ENCODE measurements around the gene CTSF. TPM values are rescaled to one million over a fixed set of nuclear protein-coding genes. Genes with fewer than 3 reads are reported as not detected.

The CTSF gene
- total RNA-seq, 1 donor from 2014 or later: not detected

DNA sequence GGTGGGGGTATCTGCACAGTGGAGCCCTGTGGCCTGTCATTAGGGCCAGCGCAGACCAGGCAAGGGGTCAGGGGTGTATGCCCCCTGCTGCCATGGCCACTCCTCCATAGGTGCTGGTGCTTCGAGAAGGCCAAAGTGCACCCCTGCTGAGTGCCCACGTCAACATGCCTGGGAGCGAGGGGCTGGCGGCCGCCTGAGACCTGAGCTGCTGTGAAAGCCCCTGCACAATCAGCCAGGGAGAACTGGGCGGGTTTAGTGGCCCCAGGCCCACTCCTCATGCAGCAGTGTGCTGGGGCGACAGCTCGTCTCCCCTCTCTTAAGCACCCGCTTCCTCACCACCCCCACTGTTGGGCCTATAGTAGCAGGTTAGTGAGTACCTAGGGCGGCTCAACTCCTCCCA is 36.6 kb downstream of the CTSF start:
- no peak for DNase-seq (ENCODE audit: low spot score in 2 of 2, unreplicated experiment in 2 of 2)
- Mint-ChIP-seq H3K9me3 (no peaks in the 10 kb centered on the region), H3K36me3 (peaks cover 15% of the 10 kb centered on the region), H3K27me3 (ENCODE audit: low read depth) (no peaks in the 10 kb centered on the region), H3K27ac (no peak overlapping the region), H3K4me1 (no peaks in the 10 kb centered on the region), H3K4me3 (no peak overlapping the region)
- TF ChIP-seq, protein P1, sequence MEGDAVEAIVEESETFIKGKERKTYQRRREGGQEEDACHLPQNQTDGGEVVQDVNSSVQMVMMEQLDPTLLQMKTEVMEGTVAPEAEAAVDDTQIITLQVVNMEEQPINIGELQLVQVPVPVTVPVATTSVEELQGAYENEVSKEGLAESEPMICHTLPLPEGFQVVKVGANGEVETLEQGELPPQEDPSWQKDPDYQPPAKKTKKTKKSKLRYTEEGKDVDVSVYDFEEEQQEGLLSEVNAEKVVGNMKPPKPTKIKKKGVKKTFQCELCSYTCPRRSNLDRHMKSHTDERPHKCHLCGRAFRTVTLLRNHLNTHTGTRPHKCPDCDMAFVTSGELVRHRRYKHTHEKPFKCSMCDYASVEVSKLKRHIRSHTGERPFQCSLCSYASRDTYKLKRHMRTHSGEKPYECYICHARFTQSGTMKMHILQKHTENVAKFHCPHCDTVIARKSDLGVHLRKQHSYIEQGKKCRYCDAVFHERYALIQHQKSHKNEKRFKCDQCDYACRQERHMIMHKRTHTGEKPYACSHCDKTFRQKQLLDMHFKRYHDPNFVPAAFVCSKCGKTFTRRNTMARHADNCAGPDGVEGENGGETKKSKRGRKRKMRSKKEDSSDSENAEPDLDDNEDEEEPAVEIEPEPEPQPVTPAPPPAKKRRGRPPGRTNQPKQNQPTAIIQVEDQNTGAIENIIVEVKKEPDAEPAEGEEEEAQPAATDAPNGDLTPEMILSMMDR (IDR thresholded peaks at IDR 0.05; ENCODE audit: unreplicated experiment): no peak

DNA sequence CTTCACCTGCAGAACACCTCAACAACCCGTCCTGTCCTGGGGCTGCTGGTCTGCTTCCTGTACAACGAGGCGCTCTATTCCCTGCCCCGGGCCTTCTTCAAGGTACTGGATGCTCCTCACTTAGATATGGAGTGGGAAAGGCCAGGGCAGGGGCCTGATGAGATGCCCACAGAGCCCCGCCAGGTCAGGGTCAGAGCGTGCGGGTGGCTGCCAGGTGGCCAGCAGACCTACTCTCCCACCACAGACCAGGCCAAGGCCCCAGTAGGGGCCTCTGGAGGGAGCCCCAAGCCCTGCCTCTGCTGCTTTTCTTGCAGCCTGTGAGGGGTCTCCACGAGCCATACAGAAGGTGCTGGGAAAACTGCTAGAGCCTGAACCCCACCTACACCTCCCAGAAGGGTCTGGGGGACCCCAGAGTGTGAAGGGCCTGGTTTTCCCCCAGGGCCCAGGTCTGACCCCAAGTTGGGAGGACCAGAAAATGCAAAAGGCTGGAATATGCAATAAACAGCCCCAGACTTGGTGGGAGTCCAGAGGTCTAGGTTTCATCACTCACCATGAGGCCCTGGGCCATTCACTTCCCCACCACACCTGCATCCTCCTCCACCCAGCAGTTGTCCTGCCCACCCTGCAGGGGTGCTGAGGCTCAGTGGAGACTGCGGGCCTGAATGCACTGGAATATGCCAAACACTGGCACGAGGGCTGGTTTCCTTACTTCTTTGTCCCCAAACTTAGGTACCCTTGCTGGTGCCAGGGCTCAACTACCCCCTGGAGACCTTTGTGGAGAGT is 37.3 kb downstream of the CTSF start:
- no peak overlapping the region for H3K27ac Mint-ChIP-seq
- no peaks in the 10 kb centered on the region for H3K4me1 Mint-ChIP-seq
- TF ChIP-seq, protein P1 (IDR thresholded peaks at IDR 0.05; ENCODE audit: unreplicated experiment): no peak
- no peaks in the 10 kb centered on the region for H3K9me3 Mint-ChIP-seq
- H3K4me3 Mint-ChIP-seq: no peak overlapping the region
- no peaks in the 10 kb centered on the region for H3K27me3 Mint-ChIP-seq (ENCODE audit: low read depth)
- peaks cover 16% of the 10 kb centered on the region for H3K36me3 Mint-ChIP-seq
- no peak for DNase-seq (ENCODE audit: low spot score in 2 of 2, unreplicated experiment in 2 of 2)

DNA sequence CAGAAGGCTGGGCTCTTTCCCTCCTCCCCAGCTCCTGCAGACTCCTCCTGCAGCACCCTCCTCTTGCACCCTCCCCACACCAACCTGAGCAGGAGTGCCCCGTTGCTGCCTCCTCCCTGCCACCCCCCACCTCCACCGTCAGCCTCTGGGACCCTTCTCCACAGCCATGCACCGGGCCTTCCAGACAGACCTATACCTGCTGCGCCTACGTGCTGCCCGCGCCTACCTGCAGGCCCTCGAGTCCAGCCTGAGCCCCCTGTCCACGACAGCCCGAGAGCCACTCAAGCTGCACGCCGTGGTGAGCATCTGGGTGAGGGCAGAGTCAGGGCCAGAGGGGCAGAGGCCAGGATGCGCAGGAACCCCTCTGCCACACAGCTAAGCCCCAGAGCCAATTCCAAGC is 38.8 kb downstream of the CTSF start:
- Mint-ChIP-seq H3K9me3 (no peaks in the 10 kb centered on the region), H3K4me1 (no peaks in the 10 kb centered on the region), H3K4me3 (no peak overlapping the region), H3K27ac (no peak overlapping the region), H3K36me3 (peaks cover 12% of the 10 kb centered on the region), H3K27me3 (ENCODE audit: low read depth) (no peaks in the 10 kb centered on the region)
- TF ChIP-seq, protein P1 (IDR thresholded peaks at IDR 0.05; ENCODE audit: unreplicated experiment): no peak
- no peak for DNase-seq (ENCODE audit: low spot score in 2 of 2, unreplicated experiment in 2 of 2)

DNA sequence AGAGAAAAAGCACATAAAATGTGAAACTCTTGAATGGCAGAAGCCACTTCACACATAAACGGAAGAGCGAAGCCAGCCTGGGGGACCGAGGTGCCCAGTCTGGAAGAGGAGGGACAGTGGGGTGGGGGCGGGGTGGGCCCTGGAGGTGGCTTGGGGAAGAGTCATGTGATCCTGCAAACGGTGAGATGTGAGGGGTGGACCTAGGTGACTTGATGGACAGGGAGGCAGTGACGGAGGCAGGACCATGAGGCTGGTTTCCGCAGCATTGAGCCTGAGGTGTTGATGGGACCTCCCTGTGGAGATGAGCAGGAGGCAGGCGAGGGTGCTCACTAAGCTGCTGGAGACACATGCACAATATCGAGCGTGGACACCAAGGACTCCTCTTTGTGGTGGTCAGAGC is 39.3 kb downstream of the CTSF start:
- no peak for DNase-seq (ENCODE audit: low spot score in 2 of 2, unreplicated experiment in 2 of 2)

DNA sequence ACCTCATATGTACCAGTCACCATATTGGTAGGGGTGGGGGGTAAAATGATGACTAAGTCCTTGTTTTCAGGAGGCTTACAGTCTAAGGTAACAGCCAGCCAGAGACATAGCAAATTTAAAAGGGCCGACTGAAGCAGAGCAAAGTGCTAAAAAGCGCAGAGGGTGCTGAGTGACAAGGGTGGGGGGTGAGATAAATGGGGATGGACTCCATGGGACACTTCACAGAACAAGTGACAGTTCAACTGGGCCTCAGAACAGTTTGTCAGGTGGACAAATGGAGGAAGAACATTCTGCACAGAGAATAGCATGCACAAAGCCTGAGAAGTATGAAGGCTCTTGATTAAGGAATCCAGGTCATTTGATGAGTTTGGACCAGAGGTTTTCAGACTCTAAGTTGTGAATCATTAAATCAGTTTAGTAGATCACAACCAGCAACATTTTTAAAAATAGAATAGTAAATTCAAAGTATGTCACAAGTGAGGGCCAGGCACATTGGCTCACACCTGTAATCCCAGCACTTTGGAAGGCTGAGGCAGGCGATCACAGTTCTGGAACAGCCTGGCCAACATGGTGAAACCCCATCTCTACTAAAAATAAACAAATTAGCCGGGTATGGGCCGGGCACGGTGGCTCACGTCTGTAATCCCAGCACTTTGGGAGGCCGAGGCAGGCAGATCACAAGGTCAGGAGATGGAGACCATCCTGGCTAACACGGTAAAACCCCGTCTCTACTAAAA is 43.9 kb downstream of the CTSF start:
- TF ChIP-seq, protein P1 (IDR thresholded peaks at IDR 0.05; ENCODE audit: unreplicated experiment): no peak
- Mint-ChIP-seq H3K36me3 (peaks cover 31% of the 10 kb centered on the region), H3K4me1 (no peaks in the 10 kb centered on the region)

More for the DNA sequence above, 39.3 kb downstream of the CTSF start:
- TF ChIP-seq, protein P1 (IDR thresholded peaks at IDR 0.05; ENCODE audit: unreplicated experiment): no peak
- H3K4me3 Mint-ChIP-seq: no peak overlapping the region
- H3K27ac Mint-ChIP-seq: no peak overlapping the region
- no peaks in the 10 kb centered on the region for H3K4me1 Mint-ChIP-seq
- peaks cover 12% of the 10 kb centered on the region for H3K36me3 Mint-ChIP-seq
- no peaks in the 10 kb centered on the region for H3K27me3 Mint-ChIP-seq (ENCODE audit: low read depth)
- no peaks in the 10 kb centered on the region for H3K9me3 Mint-ChIP-seq

More for the DNA sequence above, 43.9 kb downstream of the CTSF start:
- no peaks in the 10 kb centered on the region for H3K27me3 Mint-ChIP-seq (ENCODE audit: low read depth)
- no peaks in the 10 kb centered on the region for H3K9me3 Mint-ChIP-seq
- H3K27ac Mint-ChIP-seq: no peak overlapping the region
- DNase-seq (ENCODE audit: low spot score in 2 of 2, unreplicated experiment in 2 of 2): no peak
- H3K4me3 Mint-ChIP-seq: no peak overlapping the region
